Hematopoietic multipotent progenitor cell treated with erythropoietin and hydrocortisone succinate and interleukin-3 and kit ligand, for 17 days (in vitro differentiated cells): Measurements from ENCODE around the gene IFFO2.

Experiments used
- DNase-seq: peaks from one replicate; pipeline ENCODE4 v3.0.0-alpha.2; 2015; ENCODE audit warnings: low spot score

Gene IFFO2

GRCh38 chr1:18936814-18937481 lies 19.5 kb downstream of the IFFO2 start:
- DNase-seq = no peak

GRCh38 chr1:18936471-18936813 lies 20.0 kb downstream of the IFFO2 start:
- DNase-seq = no peak

DNA sequence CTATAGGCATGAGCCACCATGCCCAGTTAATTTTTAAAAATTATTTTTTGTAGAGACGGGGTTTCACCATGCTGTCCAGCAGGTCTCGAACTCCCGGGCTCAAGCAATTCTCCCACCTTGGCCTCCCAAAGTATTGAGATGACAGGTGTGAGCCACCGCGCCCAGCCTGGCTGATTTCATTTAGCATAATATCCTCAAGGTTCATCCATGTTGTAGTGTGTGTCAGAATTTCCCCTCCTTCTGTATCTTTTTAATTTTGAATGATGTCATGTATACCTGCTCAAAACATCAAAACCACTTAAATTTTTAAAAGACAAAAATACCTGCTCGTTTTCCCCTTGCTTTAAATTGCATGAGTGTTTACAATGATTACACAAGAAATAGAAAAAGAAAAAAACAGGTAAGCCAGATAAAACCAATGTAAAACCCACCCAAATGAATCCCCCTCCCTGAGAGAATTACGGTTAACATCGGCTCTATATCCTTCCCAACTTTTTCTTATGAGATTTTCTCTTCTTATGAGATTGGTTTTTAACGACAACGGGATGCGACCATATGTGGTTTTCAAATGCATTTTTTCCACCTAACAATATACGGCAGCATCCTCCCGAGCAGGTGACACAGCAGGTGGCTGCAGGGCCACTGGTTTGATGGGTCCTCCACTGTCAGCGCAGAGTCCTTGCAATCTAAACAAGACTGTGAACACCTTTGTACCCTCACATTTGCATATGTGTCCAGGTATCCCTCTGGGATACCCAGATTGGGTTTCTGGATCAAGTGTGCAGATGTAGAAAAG lies 22.1 kb downstream of the IFFO2 start:
- no peak for DNase-seq

DNA sequence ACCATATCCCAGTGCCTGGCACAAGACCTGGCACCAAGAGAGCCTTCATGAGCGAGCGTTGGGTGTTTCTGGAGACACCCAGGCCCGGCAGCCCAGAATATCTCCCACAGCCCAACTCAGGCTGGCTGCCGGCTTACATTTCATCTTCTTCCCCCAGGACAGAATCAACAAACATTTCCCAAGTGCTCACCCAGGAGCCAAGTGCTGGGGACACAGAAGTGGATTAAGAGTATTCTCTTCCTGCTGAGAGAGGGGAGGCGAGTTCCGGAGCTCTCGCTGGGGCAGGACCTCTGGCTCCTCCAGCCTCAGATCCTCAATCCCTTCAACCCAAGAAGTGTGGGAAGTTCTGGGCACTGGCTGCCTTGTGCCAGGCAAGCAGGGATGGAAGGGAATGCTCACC lies 23.6 kb downstream of the IFFO2 start:
- no peak for DNase-seq

DNA sequence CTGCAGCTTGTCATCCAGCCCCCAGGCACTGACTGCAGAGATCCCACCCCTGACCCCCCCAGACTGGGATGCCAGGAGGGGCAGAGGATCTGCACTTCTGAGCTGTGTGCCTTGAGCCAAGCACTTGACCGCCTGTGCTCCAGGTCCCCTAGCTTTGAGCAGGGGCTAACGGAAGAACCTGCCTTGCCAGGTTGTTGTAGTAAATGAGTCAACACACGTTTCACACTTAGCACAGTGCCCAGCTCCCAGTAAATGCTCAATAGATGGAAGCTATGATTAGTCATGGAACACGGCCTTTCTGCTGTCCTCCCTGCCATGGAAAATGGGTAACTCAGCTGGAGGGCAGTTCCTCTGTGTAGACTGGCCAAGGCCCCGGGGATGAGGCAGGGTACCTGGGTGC lies 24.1 kb downstream of the IFFO2 start:
- DNase-seq = no peak

DNA sequence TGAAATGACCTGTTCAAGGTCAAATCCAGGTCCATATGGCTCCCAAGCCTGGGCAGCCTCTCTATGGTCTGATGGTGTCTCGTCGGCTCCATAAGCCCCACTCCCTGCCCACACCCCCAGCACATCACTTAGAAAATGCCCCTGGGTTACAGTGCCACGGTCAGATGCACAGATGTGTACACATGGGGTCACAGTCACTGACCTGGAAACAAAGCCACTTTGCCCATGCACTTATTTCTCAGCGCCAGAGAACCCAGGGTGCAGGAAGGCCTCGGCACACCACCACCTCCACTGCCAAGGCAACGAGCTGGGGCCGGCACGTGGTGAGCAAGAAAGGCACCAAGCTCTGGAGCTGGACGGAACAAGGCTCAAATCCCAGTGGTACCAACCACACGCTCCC lies 24.7 kb downstream of the IFFO2 start:
- no peak for DNase-seq

DNA sequence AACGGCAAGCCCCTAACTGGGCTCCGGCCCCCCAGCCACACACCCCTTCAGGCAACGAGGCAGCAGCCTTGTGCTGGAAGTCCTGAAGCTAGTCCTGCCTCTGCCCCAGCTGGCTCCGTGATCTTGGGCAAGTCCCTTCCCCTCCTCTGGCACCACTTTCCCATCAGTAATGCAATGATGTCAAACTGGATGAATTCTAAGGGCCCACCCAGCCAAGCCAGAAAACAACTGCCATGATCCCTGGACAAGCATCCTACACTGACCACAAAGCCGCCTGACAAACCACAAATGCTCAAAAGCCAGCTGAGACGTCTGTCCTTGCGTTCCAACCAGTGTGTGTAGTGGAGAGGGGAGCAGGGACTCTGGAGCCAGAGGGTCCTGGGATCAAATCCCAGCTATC lies 26.8 kb downstream of the IFFO2 start:
- no peak for DNase-seq

DNA sequence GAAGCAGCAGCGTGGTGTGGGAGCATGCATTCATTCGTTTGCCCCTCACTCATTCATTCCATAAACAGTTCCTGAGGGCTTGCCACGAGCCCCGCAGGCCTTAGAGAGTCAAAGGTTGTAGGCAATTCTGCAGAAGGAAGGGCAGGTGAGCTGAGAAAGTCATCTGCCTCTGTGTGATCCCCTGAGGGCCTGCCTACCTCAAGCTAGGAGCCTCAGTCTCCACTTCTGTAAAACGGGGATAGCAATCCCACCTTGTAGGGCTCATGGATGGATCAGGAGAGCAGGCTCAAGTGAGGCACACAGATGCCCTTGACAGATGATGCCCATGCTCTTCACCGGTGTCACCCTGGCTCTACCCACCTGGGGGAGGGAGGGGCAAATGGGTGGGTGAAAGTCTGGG lies 27.5 kb downstream of the IFFO2 start:
- no peak for DNase-seq

DNA sequence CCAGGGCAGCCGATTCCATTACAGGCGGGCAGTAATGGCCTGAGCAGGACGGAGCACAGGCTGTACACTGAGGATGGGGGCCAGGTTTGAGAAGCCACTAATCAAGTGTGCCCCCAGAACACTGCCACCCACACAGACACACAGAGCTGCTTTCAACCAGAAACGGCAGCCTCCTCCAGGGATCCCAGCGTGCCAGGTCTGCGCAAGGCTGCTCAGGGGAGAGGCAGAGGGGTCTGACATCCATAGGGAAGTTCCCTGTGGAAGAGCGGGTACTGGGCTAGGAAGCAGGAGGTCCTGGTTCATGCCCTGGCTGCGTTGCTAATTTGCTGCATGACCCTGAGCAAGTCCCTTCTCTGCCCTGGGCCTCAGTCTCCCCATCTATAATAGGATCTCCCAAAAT lies 28.1 kb downstream of the IFFO2 start:
- DNase-seq = no peak

DNA sequence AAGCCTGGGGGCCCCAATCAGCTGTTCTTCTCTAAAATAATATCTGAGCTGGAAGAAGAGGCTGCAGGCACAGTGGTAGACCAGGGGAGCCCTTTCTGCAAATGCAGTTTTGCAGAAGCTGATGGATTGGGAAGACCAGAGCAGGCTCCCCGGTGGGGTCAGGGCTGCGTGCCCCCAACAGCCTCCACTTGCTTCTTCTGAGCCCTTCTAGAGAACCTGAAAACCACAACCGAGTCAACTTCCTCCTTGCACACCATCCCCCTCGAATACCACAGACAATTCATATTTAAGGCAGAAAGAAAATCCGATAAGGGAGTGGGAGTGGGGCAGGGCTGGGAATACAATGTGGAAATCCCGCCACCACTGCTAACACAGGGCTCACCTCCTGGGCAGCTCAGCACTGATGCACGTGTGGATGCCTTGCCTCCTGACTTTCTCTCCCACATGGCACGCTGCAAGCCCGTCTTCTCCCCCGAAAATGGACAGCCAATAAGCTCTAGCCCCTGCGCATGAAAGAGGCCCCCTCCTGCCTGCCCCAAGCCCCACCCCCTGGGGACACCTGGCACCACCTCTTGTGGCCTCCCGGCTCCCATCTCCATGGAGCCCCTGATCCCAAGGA lies 28.7 kb downstream of the IFFO2 start:
- DNase-seq = no peak

- no peak for DNase-seq
Measured at GRCh38 chr1:18927082-18927653, 29.3 kb downstream of the IFFO2 start.

DNA sequence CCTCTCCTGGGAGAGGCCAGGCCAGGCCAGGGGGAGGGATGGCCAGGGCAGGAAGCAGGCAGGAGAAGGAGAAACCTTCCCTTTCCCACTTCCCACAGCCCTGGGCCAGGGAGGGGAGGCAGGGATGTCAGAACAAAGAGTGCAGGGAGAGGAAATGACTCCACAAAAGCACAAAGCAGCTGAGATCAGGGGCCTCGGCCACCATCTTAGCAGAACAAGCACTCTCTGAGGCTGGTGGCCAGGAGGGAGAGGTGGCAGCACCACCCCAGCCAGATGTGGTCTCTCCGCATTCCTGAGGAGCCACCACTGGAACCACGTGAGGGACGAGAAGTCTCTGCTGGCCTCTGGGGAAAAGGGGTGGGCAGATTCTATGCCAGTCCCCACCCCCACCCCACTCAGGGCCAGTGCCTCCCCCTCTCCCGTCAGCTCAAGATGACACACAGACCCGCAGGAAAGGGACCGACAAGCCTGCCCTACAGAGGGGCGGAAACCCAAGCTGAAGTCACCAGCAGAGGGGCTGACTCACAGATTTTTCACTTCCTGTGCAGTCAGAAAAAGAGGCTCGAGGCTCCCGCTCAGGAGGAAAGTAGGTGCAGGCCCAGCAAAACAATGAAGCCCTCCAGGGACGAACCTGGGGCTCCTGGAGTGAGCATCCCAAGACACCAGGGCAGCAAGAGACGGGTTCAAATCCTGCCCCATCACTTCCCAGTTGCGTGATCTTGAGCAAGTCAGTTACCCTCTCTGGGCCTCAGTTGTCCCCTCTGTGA lies 30.0 kb downstream of the IFFO2 start:
- no peak for DNase-seq

- no peak for DNase-seq
Measured at GRCh38 chr1:18925279-18925678, 31.2 kb downstream of the IFFO2 start.

- no peak for DNase-seq
Measured at GRCh38 chr1:18924221-18924691, 32.2 kb downstream of the IFFO2 start.

DNA sequence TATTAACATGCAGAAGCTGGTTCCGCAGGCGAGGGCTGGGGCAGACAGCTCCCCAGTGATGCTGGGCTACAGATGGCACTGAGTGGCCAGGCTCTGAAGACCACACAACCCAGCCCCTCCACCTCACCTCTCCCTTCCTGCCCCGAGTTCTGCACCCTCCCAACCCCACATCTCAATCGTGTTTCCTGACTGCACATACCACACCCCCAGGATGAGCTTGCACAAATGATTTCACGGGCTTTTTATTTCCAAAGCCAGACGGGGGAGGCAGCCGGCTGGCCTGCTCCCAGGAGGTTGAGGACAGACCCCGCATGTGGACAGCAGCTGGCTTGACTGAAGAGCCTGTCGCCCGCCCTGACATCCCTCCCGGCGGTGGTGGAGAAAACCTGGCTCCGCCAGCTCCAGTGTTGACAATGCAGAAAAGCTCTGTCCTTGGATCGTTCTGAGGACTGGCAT lies 32.7 kb downstream of the IFFO2 start:
- no peak for DNase-seq

DNA sequence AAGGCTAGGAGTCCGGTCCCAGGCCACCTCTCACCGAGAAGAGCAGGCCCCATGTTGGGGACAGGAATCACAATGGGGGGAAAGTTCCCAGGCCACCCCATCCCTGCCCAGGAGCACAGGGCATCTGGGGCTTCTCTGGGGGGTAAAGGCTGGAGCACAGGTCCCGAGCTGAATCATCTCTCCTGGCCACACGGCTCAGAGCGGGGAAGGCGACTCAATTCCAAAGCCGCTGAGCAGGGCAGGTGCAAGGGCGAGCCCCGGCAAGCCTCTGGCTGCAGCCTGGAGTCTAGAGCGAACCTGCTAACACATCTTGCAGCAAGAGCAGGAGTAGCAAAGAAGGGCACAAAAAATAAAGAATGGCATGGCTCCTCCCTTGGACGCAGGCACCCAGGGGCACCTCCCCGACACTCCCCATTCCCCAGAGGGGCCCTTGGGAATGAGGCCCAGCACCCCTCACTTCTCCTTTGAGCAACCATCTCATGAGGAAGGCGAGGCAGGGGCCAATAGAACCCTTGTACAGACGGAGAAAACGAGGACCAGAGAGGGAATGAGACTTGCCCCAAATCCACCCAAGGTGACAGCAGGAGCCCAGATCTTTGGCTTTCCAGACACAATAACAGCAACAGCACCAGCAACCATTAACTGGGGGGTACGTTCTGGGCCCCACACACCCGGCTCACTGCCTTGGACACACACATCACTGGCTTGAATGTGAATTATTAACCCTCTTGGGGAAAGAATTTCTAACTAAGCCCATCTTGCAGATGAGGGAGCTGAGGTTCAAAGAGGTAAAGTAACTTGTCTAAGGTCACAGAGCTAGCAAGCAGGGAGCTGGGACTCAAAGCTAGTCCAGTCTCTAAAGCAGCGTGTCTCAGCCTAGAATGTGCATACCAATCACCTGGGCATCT lies 33.4 kb downstream of the IFFO2 start:
- no peak for DNase-seq

DNA sequence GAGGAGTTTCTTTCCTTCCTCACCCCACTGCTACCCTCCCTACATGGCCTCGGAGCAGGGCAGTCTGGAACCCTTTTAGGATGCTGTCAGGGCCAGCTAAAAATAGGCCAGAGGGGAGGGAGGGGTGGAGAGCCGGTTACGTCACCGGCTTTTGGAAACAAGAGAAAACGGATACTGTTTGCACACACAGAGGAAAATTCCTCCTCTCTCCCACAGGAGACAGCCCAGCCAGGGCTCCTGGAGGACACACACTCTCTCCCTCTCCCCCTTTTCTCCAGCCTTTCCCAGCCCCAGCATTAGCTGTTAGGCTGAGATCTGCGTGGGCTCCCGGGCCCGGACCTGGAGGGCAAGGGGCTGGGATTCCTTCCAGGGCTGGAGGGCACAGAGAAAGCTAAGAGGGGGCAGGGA lies 34.2 kb downstream of the IFFO2 start:
- DNase-seq = no peak

DNA sequence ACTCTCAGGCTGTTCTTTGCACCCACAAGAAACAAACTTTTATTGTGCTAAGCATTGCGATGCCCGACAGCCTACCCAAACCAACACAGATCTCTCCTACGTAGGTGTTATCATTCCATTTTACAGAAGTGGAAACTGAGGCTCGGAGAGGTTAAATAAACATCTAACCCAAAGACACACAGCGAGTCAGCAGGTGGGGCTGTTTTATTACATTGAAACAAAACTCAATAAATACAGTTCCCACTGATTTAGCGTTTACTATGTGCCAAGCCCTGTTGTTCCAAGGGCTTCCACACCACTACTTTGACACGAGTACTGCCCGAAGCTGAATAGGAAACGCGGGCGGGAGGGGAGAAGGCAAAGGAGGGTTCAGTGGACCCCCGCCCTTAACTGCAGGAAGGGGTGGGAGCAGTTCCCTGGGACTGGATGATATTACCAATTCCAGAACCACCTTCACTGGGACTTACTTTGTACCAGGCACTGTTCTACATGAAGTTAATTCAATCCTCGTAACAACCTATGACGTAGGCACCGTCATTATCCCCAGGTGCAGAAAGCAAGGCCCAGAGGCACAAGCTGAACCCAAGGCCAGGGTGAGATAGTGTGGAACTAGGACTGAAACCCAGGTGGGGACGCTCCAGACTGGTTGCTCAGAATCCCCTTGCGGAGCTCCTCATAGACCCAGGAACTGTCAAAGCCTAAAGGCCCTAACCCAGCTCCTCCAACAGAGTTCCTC lies 34.8 kb downstream of the IFFO2 start:
- DNase-seq = no peak

DNA sequence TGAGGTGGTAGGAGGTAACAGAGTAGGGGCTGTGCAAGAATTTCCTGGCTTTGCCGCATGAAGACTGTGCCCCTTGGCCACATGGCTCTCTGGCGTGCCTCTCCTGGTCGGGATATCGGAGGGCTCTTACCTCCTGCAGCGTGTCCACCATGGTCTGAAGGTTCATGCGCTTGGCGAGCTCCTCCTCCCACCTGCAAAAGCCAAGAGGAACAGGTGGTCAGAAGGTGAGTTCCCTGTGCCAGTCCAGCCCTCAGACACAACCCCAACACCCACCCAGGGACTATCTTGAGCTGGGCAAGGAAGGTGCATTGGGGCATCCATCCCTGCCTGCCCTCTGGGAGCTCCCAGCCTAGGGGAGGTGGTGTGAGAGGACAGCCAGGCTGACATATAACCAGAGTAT lies 35.5 kb downstream of the IFFO2 start:
- no peak for DNase-seq

GRCh38 chr1:18919956-18920355 lies 36.5 kb downstream of the IFFO2 start:
- DNase-seq = no peak
